Urothelium cell line (cell line): Measurements from ENCODE around the gene GRID1.
A peak's percentile ranks its signal among the peaks of the same experiment; 100 is the strongest.

ENCODE experiments used
- DNase-seq: peaks from one replicate; pipeline ENCODE4 v3.0.0; 2011; ENCODE audit warnings: low spot score, mixed read lengths
- FAIRE-seq: peaks from 2 replicates; lab custom pipeline; 2011; peaks lifted over from hg19 to GRCh38; lab: Jason Lieb, UNC

The GRID1 gene

GRCh38 chr10:86234541-86235270, 131.9 kb downstream of the GRID1 start:
- FAIRE-seq (no peak), DNase-seq (no peak)

GRCh38 chr10:86234107-86234506, 132.5 kb downstream of the GRID1 start:
- DNase-seq: no peak
- no peak for FAIRE-seq

- FAIRE-seq: no peak
These were observed 133.5 kb downstream of the GRID1 start for GRCh38 chr10:86233131-86233530.

GRCh38 chr10:86232644-86233043, 134.0 kb downstream of the GRID1 start:
- DNase-seq (no peak), FAIRE-seq (no peak)

More at GRCh38 chr10:86233131-86233530, 133.5 kb downstream of the GRID1 start:
- DNase-seq: no peak

- DNase-seq: no peak
These were observed 134.6 kb downstream of the GRID1 start for GRCh38 chr10:86231796-86232560.

GRCh38 chr10:86230557-86231180, 135.9 kb downstream of the GRID1 start:
- DNase-seq (no peak), FAIRE-seq (no peak)

More at GRCh38 chr10:86231796-86232560, 134.6 kb downstream of the GRID1 start:
- FAIRE-seq: no peak

- FAIRE-seq (no peak), DNase-seq (no peak)
These were observed 136.6 kb downstream of the GRID1 start for GRCh38 chr10:86229811-86230556.

GRCh38 chr10:86229376-86229775, 137.2 kb downstream of the GRID1 start:
- DNase-seq (no peak), FAIRE-seq (no peak)

DNA sequence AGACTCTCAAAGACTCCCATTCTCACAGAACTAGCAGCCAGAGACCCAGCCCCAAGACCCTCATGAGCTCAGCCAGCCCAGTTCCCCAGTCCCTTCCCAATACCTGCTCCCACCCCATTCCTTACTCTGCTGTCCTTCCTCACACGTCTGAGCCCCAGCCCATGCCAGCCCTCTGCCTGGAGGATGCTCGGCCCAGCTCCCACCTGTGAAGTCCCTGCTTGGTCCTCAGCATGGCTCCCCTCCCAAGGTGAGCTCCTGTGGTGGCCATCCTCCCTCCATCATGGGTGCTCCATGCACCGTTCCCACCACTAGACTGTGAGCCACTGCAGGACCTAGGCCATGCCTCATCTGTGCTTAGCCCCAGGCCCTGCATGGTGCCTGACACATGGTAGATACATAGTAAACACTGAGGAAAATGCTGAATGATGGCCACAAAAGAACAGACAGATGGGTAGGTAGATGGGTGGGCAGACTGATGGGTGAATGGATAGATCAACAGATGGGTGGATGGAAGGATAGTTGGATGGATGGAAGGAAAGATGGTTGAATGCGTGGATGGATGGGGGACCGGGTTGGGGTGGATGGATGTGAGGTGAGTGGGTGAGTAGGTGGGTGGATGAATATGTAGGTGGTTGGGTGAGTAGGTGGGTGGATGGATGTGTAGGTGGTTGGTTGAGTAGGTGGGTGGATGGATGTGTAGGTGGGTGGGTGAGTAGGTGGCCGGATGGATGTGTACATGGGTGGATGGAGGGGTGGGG, 138.9 kb downstream of the GRID1 start:
- no peak for DNase-seq
- FAIRE-seq: peak; percentile 83

- DNase-seq (no peak), FAIRE-seq (no peak)
These were observed 139.8 kb downstream of the GRID1 start for GRCh38 chr10:86226781-86227201.

- FAIRE-seq (no peak), DNase-seq (no peak)
These were observed 140.6 kb downstream of the GRID1 start for GRCh38 chr10:86226016-86226415.

- DNase-seq (peak; percentile 91), FAIRE-seq (no peak)
These were observed 141.4 kb downstream of the GRID1 start for GRCh38 chr10:86225103-86225782.

DNA sequence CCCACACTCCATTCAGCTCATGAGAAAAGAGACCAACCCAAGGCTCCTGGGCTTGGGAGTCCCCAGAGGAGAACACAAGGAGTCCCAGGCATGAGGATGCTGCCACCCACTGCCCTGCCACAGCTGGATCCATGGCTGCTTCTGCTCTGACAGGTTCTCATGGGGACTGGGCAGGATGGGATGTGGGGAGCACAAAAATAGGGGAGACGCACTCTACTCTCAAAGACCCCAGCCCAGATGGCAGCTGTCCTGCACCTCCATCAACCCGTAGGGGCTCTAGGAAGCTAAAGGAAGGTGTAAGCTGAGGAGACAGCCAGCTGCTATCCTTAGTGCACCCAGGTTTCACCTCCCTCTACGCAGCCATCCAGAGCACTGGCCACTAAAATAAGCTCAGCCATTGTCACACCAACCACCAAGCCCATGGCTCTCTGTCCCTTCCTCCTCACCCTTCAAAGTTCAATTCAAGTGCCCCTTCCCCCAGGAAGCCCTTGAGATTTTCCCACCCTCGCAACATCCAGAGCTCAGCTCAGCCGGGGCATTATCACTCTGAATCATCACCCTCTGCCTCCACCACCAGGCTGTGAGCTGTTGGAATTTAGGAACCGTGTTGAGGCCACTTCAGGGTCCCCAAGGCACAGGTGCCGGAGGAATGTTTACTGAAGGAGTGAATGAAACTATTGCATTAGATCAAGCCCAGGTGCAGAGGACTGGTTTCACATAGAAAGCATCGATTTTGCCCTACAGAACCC, 142.1 kb downstream of the GRID1 start:
- FAIRE-seq: no peak
- DNase-seq: no peak

GRCh38 chr10:86223256-86223655, 143.3 kb downstream of the GRID1 start:
- FAIRE-seq (peak; percentile 23), DNase-seq (no peak)

GRCh38 chr10:86222687-86223086, 143.9 kb downstream of the GRID1 start:
- no peak for FAIRE-seq
- no peak for DNase-seq

GRCh38 chr10:86222336-86222650, 144.3 kb downstream of the GRID1 start:
- no peak for FAIRE-seq

DNA sequence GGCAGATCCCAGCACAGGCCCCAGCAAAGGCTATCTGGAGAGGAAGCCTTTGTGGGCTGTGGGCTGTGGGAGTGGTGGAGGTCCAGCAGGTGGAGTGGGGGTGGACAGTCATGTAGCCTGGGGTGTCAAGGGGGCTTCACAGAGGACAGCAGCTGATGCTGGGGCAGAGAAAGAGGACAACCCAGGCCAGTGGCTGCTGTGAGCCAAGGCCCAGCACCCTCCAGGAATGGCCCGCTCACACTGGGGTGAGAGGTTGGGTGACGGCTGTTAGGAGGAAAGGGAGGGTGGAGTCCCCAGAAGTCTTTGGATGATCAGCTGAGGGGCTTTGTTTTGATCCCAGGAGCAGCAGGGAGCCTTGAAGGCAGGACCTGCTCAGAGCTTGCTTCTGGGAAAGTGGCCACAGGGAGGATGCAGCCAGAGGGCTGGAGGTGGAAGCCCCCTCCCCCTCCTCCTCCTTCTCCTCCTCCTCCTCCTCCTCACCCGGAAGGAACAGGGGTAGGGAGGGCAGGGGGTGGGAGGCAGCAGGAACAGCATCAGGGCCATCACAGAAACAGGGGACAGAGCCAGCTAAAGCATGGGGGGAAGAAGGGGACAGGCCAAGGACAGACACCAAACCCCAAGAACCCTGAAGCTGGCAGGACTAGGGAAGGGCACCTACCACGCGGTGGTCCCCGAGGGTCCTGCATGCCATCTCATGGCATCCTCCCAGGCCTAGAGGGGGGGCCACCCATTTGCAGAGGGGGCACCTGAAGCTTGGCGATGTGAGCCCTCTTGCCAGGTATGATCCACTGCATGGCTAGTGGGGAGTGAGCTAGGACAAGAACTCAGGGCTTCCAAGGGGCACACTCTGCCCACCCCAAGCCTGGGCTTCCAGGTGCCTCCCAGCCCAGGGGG, 144.9 kb downstream of the GRID1 start:
- DNase-seq (no peak), FAIRE-seq (no peak)

More at GRCh38 chr10:86222336-86222650, 144.3 kb downstream of the GRID1 start:
- DNase-seq: no peak

DNA sequence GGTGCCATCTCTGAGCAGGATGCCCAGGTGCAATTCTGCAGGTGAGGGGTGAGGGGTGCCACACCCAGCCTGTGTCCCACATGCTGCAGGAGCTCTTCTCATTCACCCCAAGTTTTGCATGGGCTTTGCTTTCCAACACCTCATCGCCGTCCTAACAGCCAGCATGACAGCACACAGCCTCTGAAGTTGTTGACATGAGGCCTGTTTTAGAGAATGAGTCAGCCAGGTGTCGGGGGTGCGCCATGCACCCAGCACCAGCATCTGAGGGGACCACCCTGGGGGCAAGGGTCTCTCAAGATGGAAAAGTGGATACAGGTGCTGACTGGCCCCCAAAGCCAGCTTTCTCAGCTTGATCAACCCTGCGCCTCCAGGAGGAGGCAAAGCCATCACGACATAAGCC, 146.0 kb downstream of the GRID1 start:
- FAIRE-seq: peak; percentile 58
- no peak for DNase-seq
